GM19035 (cell line): ENCODE measurements around the gene MYZAP.

Source experiments
- ATAC-seq: cut with Tn5 transposase; IDR thresholded peaks from one replicate; pipeline ENCODE4 v1.9.1; 2021; ENCODE audit not compliant: unreplicated experiment

The MYZAP gene

GRCh38 chr15:57618325-57618724 is 26.6 kb downstream of the MYZAP start:
- ATAC-seq: no peak

GRCh38 chr15:57619746-57620145 is 28.0 kb downstream of the MYZAP start:
- ATAC-seq: no peak

GRCh38 chr15:57624730-57625129 is 33.0 kb downstream of the MYZAP start:
- no peak for ATAC-seq

- no peak for ATAC-seq
These were observed 34.2 kb downstream of the MYZAP start for GRCh38 chr15:57625703-57626448.

GRCh38 chr15:57626713-57627440 is 35.2 kb downstream of the MYZAP start:
- no peak for ATAC-seq

GRCh38 chr15:57631386-57632110 is 39.8 kb downstream of the MYZAP start:
- no peak for ATAC-seq

GRCh38 chr15:57634290-57634689 is 42.6 kb downstream of the MYZAP start:
- no peak for ATAC-seq

- ATAC-seq: no peak
These were observed 43.7 kb downstream of the MYZAP start for GRCh38 chr15:57635300-57635909.

- no peak for ATAC-seq
These were observed 46.1 kb downstream of the MYZAP start for GRCh38 chr15:57637846-57638245.

GRCh38 chr15:57639306-57639705 is 47.6 kb downstream of the MYZAP start:
- no peak for ATAC-seq

GRCh38 chr15:57640930-57641682 is 49.4 kb downstream of the MYZAP start:
- ATAC-seq: no peak

- ATAC-seq: no peak
These were observed 52.1 kb downstream of the MYZAP start for GRCh38 chr15:57643826-57644225.

GRCh38 chr15:57646087-57646486 is 54.4 kb downstream of the MYZAP start:
- ATAC-seq: no peak

GRCh38 chr15:57647071-57647790 is 55.5 kb downstream of the MYZAP start:
- ATAC-seq: no peak

GRCh38 chr15:57647791-57648130 is 56.1 kb downstream of the MYZAP start:
- ATAC-seq: no peak

GRCh38 chr15:57649138-57649537 is 57.4 kb downstream of the MYZAP start:
- no peak for ATAC-seq

GRCh38 chr15:57651445-57651844 is 59.7 kb downstream of the MYZAP start:
- no peak for ATAC-seq

- ATAC-seq: no peak
These were observed 60.8 kb downstream of the MYZAP start for GRCh38 chr15:57652481-57652880.

- no peak for ATAC-seq
These were observed 62.6 kb downstream of the MYZAP start for GRCh38 chr15:57654153-57654852.

GRCh38 chr15:57655053-57655452 is 63.3 kb downstream of the MYZAP start:
- no peak for ATAC-seq
